A204.1 (cell line): ENCODE results near the gene OPHN1.

Experiments
- FAIRE-seq: peaks from 2 replicates; lab custom pipeline; 2012; peaks lifted over from hg19 to GRCh38; lab: Jason Lieb, UNC

Gene OPHN1

DNA sequence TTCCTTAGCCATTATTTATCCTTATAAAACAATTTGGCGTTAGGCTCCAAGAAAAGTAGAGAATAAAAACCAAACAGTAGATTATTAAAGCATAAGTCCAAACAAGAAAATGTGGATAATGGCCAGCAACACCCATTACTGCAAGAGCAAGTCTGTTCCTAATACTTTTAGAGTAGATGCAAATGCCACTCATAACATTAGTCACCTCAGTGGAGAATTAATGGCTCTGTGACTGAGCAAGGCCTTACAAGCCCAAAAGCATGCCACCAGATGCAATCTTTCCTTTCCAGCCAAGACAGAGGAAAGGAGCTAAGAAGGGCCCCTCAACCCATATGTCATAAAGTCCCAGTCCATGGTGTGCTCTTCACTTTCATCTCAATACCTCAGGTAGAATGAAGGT is 373.8 kb downstream of the OPHN1 start:
- no peak for FAIRE-seq

DNA sequence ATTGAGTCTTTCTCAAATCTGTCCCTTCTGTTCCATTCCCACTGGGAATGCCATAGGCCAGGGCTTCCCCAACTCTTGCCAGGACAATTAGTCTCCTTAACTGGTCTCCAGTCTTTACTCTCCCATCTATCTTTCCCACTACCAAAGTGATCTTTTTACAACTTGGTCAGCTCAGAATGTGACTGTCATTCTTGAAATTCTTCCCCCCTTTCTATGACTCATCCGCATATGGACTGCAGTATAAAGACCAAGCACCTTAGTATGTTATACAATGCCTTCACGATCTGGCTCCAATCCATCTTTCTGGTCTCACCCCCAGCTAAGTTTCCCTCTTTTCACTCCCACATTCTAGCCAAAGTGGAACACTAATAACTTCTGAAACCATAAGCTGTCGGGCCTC is 383.8 kb downstream of the OPHN1 start:
- FAIRE-seq = no peak

DNA sequence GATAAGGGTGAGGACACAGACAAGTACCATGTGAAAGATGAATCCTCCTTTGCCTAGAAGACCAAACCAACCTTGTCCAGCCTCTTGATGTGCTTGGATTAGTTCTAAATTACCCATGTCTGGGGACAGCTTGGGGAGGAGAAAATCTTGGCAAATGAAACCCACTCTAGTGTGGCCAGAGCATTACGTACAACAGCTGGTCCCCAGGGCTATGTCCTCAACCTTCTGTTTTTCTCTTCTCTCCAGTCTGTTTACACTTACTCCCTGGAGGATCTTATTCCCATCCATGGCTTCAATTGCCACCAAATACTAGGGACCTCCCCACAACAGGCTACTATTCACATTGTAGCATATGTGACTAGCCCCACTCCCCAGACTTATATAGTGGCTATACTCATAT is 384.5 kb downstream of the OPHN1 start:
- FAIRE-seq = no peak

GRCh38 chrX:68045008-68045577 is 388.2 kb downstream of the OPHN1 start:
- FAIRE-seq = no peak

DNA sequence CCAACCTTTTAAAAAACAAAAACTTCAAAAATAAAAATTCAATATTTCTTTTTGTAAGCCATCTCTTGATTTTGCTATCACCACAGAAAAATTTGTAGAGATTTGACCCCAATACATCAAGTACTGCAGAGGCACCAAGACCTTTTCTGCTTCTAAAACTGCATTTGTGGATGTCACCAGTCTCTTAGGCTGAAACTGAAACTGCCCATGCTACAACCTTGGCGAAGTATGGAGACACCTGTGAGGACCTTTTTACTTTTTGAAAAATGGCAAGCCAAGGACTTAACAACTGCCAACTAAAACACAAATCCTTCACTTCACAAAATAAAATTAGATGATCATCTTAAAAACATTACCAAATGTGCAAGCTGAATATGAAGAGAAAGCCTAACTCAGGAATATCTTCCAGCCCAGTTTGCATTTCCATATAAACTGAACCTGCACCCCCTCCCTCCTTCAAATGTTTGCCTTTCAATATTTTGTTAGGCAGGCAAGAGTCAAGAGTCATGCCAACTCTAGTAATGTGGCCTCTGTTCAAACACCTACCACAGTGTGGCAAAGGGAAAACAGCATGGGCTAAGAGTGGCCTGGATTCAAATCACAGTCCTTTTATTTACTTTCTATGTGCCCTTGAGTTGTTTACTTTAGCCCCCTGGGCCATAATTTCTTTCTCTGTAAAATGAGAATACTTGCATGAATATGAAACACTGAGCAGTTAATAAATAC is 389.4 kb downstream of the OPHN1 start:
- no peak for FAIRE-seq

DNA sequence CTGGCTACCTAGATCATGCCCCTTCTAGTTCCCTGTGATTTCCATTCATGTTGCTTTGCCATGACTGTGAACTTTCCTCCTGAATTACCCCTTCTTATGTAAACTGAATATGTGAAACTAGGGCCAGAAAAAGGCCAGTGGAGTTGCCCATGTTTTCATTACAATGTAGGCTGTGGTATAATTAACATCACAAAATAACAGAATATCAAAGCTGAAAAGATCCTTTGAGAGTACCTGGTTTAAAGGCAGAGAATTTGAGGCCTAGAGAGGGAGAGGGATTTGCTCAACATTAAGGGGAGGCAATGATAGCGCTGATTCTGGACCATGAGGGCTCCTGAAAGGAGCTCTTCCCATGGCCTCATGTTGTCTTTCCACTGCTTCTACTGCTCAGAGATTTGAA is 392.2 kb downstream of the OPHN1 start:
- no peak for FAIRE-seq

DNA sequence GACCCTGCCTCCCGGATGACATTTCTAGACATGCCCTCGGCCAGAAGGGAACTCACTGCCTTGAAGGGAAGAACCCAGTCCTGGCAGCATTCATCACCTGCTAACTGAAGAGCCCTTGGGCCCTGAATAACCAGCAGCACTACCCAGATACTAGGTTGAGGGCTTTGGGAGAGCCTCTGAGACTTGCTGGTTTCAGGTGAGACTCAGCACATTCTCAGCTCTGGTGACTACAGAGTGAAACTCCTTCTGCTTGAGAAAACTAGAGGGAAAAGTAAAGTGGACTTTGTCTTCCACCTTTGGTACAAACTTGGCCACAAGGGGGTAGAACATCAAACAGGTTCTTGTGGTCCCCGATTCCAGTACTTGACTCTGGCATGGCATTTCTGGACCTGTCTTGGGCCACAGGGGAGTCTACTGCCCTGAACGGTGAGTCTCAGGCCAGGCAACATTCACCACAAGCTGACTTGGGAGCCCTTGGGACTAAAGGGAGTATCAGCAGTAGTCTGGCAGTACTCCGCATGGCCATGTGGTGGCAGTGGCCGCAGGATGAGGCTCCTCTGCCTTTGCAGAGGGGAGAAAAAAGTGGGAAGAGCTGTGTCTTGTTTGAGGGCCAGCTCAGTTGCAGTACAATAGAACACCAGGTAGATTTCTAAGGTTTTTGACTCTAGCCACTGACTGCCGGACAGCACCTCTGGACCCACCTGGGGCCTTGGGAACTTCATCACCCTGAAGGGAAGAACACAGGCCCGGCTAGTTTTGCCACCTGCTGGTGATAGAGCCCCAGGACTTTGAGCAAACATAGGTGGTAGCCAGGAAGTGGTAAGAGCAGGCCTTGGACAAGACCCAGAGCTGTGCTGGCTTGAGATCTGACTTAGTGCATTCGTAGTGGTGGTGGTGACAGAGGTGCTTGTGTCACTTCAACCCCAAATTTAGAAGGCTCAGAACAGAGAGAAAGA is 414.8 kb downstream of the OPHN1 start:
- FAIRE-seq = no peak

DNA sequence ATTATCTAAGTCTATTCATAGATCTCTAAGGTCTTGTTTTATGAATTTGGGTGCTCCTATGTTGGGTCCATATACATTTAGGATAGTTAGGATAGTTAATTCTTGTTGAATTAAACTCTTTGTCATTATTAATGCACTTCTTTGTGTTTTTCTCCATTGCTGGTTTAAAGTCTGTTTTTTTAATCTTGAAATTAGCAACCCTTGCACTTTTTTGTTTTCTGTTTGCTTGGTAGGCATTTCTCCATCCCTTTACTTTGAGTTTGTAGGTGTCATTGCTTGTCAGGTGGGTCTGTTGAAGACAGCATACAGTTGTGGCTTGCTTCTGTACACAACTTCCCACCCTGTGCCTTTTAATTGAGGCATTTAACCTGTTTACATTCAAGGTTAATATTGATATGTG is 434.8 kb downstream of the OPHN1 start:
- no peak for FAIRE-seq
